GM12873 (cell line): ENCODE data around the gene ZNF106.

Source experiments
- CTCF ChIP-seq: IDR thresholded peaks from 2 replicates; pipeline ENCODE4 v1.5.1; 2012; ENCODE audit warnings: low read depth, mild to moderate bottlenecking, moderate library complexity, low read length, control low read depth; ENCODE audit not compliant: insufficient read depth; ENCODE audit errors: missing control alignments

The ZNF106 gene

GRCh38 chr15:42394106-42394505 is 96.8 kb downstream of the ZNF106 start:
- no peak for TF ChIP-seq CTCF

- no peak for TF ChIP-seq CTCF
These were observed 98.5 kb downstream of the ZNF106 start for GRCh38 chr15:42392309-42393024.

- no peak for TF ChIP-seq CTCF
These were observed 103.3 kb downstream of the ZNF106 start for GRCh38 chr15:42387603-42388002.

GRCh38 chr15:42385980-42386700 is 104.8 kb downstream of the ZNF106 start:
- TF ChIP-seq CTCF: no peak

- TF ChIP-seq CTCF: peak; percentile 69
These were observed 105.5 kb downstream of the ZNF106 start for GRCh38 chr15:42385206-42385979.

- no peak for TF ChIP-seq CTCF
These were observed 106.3 kb downstream of the ZNF106 start for GRCh38 chr15:42384597-42384996.

GRCh38 chr15:42378011-42378410 is 112.9 kb downstream of the ZNF106 start:
- TF ChIP-seq CTCF: no peak
